ENCODE data around the gene RASAL2. TPM values are rescaled to one million over a fixed set of nuclear protein-coding genes. Genes with fewer than 3 reads are reported as not detected.

The RASAL2 gene
- total and polyA plus RNA-seq, 2 of the 4 experiments (the other 2 are of a cell fraction), result 13.1 to 20.6 TPM

- WGBS, 2 experiments (ENCODE audit: extremely low coverage in 2 of 2, insufficient read length in 1 of 2), result 92% methylated on average over 14 of the region's 26 CpGs; no CpG with 5 or more reads in 1 of the 2 experiments
- no peak within 1 kb of the TSS for H3K14ac ChIP-seq (replicated peaks; ENCODE audit: low read depth, low read length)
- H2BK5ac ChIP-seq (ENCODE audit: low read depth, low read length, poor library complexity, severe bottlenecking), result no peak within 1 kb of the TSS
- H2BK15ac ChIP-seq (ENCODE audit: low read depth, low read length), result no peak within 1 kb of the TSS
- H3K23ac ChIP-seq (ENCODE audit: low read depth, low read length), result no peak within 1 kb of the TSS
- H3K27me3 ChIP-seq (ENCODE audit: control insufficient read depth, insufficient read depth, low read length), result peaks cover 3% of the 10 kb centered on the region; the same call in 1 of the 2 replicates
- ATAC-seq (ENCODE audit: low read depth), result no peak
- H4K8ac ChIP-seq (ENCODE audit: low read depth in 2 of 2, low read length in 2 of 2), result no peak within 1 kb of the TSS
- H4K91ac ChIP-seq (ENCODE audit: insufficient read depth, low read depth, low read length), result no peak within 1 kb of the TSS
- H3K9me3 ChIP-seq (ENCODE audit: control insufficient read depth, insufficient read depth, low read length), result no peaks in the 10 kb centered on the region
- no peaks in the 10 kb centered on the region for H3K36me3 ChIP-seq (ENCODE audit: control insufficient read depth, insufficient read depth, low read length)
- H3K4me2 ChIP-seq (ENCODE audit: low read depth, low read length), result no peak within 1 kb of the TSS
- in situ Hi-C loops (cut with MboI; ENCODE audit: low sequenced_read_pairs), result no loop called here
- intact Hi-C loops (cut with micrococcal nuclease), result loop anchor here (10.0 kb wide), 1 partner anchor 542 kb away; no protein-coding TSS in a partner anchor
- no peak within 1 kb of the TSS for H3K56ac ChIP-seq (ENCODE audit: extremely low read depth, insufficient read depth, low read length)
- no peak within 1 kb of the TSS for H3K9ac ChIP-seq (ENCODE audit: low read depth, low read length)
- dilution Hi-C loops (cut with HindIII; ENCODE audit: low sequenced_read_pairs, unreplicated experiment), result no loop called here
- ChIA-PET CTCF (interaction anchor here (0.6 kb wide), 1 partner anchor 617 kb away, joined by 6 read pairs; no protein-coding TSS in a partner anchor), POLR2A (ENCODE audit: unreplicated experiment) (no interaction called here)
- no peak within 1 kb of the TSS for H2AK5ac ChIP-seq (ENCODE audit: low read depth, low read length)
- no peak for DNase-seq
- no peaks in the 10 kb centered on the region for H3K79me1 ChIP-seq (ENCODE audit: low read depth in 1 of 2, low read length in 2 of 2)
- no peak within 1 kb of the TSS for H2AK9ac ChIP-seq (replicated peaks; ENCODE audit: low read depth, low read length, poor library complexity)
- H2AFZ ChIP-seq (replicated peaks; ENCODE audit: low read length, poor library complexity), result no peak within 1 kb of the TSS
- H2BK120ac ChIP-seq (ENCODE audit: low read depth, low read length), result no peak within 1 kb of the TSS
- no peak within 1 kb of the TSS for H3K18ac ChIP-seq (ENCODE audit: low read depth, low read length)
- no peak within 1 kb of the TSS for H3K27ac ChIP-seq (ENCODE audit: insufficient read depth, low read length)
- H3K9me1 ChIP-seq (ENCODE audit: insufficient read depth, low read length), result peaks cover 3% of the 10 kb centered on the region; the same call in 1 of the 2 replicates
- no peak within 1 kb of the TSS for H3K4ac ChIP-seq (ENCODE audit: low read depth, low read length)
- H3K4me3 ChIP-seq (ENCODE audit: insufficient read depth, low read depth, low read length), result no peak within 1 kb of the TSS
- H4K5ac ChIP-seq (ENCODE audit: low read depth, low read length), result no peak within 1 kb of the TSS
- H3K4me1 ChIP-seq (ENCODE audit: control insufficient read depth, insufficient read depth, low read length), result no peaks in the 10 kb centered on the region
- H4K20me1 ChIP-seq (ENCODE audit: insufficient read depth, low read length), result no peaks in the 10 kb centered on the region
- no TSS peak for BruUV-seq (replicated peaks)
- no peak within 1 kb of the TSS for H2BK20ac ChIP-seq (ENCODE audit: low read depth, low read length)
- no peak for TF ChIP-seq RCOR1 (IDR thresholded peaks at IDR 0.05; ENCODE audit: insufficient replicate concordance, low read length)
- no peak for TF ChIP-seq USF2 (IDR thresholded peaks at IDR 0.05; ENCODE audit: low read depth, low read length)
- no peak for TF ChIP-seq RAD21 (IDR thresholded peaks at IDR 0.05; ENCODE audit: low read length)
- TF ChIP-seq CTCF (conservative IDR thresholded peaks at IDR 0.05; ENCODE audit: low read depth, low read length), result no peak
- TF ChIP-seq CEBPB (IDR thresholded peaks at IDR 0.05; ENCODE audit: low read depth, low read length), result no peak
- no peak for TF ChIP-seq RFX5 (IDR thresholded peaks at IDR 0.05; ENCODE audit: low read depth, low read length)
- no peak for TF ChIP-seq MAFK (IDR thresholded peaks at IDR 0.05; ENCODE audit: low read depth, low read length)
- no peak for TF ChIP-seq MAZ (IDR thresholded peaks at IDR 0.05; ENCODE audit: borderline replicate concordance, low read depth, low read length)
- TF ChIP-seq NFE2L2 (IDR thresholded peaks at IDR 0.05; ENCODE audit: low read depth, low read length), result no peak
- no peak for TF ChIP-seq ELK1 (IDR thresholded peaks at IDR 0.05; ENCODE audit: borderline replicate concordance, low read depth, low read length)
- TF ChIP-seq BHLHE40 (IDR thresholded peaks at IDR 0.05; ENCODE audit: low read depth, low read length), result no peak
- TF ChIP-seq MXI1 (IDR thresholded peaks at IDR 0.05; ENCODE audit: borderline replicate concordance, low read depth, low read length), result no peak
- no peak for TF ChIP-seq POLR2A (IDR thresholded peaks at IDR 0.05; ENCODE audit: low read depth, low read length)
- no peak for TF ChIP-seq FOS (IDR thresholded peaks at IDR 0.05; ENCODE audit: low read depth, low read length)
- no peak for TF ChIP-seq CHD1 (IDR thresholded peaks at IDR 0.05; ENCODE audit: low read depth, low read length)
Measured at GRCh38 chr1:178496410-178497135, 402.7 kb downstream of the RASAL2 start, which contains the start of gene CLEC20A. TSS of gene CLEC20A (minus strand) at chr1:178496964. CDS start at chr1:178496939, 25 bp downstream.
